Loucy (cell line): ENCODE data around the gene GAS7.

Source experiments
- CTCF ChIP-seq: fragments of 200-600 bp; sonication (generic); conservative IDR thresholded peaks from 2 replicates; pipeline ENCODE4 v1.5.1; 2014; ENCODE audit warnings: mild to moderate bottlenecking, antibody characterized with exemption, low read length
- EZH2phosphoT487 ChIP-seq: fragments of 200-600 bp; IDR thresholded peaks from 2 replicates; pipeline ENCODE4 v1.6.1; 2018; ENCODE audit warnings: antibody characterized with exemption, mild to moderate bottlenecking, moderate library complexity, borderline replicate concordance

GRCh38 chr17:10069301-10069700, 129.1 kb downstream of the GAS7 start:
- TF ChIP-seq CTCF (no peak), EZH2phosphoT487 (no peak)
